WTC11 (cell line): ENCODE data around the gene GATD1.

Experiments
- AFF4 ChIP-seq: sonication (generic); formaldehyde crosslinking; IDR thresholded peaks from 2 replicates; pipeline ENCODE4 v1.8.1; 2023; ENCODE audit warnings: mild to moderate bottlenecking, missing genetic modification reagents, borderline replicate concordance
- FOXK1 ChIP-seq: sonication (generic); formaldehyde crosslinking; IDR thresholded peaks from 2 replicates; pipeline ENCODE4 v1.8.0; 2022; ENCODE audit warnings: mild to moderate bottlenecking, moderate library complexity, missing genetic modification reagents
- FOXP1 ChIP-seq: sonication (generic); formaldehyde crosslinking; IDR thresholded peaks from 2 replicates; pipeline ENCODE4 v1.8.0; 2022; ENCODE audit warnings: missing genetic modification reagents, mild to moderate bottlenecking, moderate library complexity, borderline replicate concordance
- NFATC4 ChIP-seq: fragments of 250-450 bp; sonication (Bioruptor Pico); IDR thresholded peaks from 2 replicates; pipeline ENCODE4 v1.9.0; 2021; ENCODE audit warnings: mild to moderate bottlenecking
- SMAD3 ChIP-seq: sonication (generic); formaldehyde crosslinking; IDR thresholded peaks from 2 replicates; pipeline ENCODE4 v1.8.0; 2022; ENCODE audit warnings: missing genetic modification reagents, mild to moderate bottlenecking, borderline replicate concordance
- TF ChIP-seq, protein P1 (sequence below): fragments of 200-600 bp; IDR thresholded peaks from 2 replicates; pipeline ENCODE4 v1.8.0; 2022; ENCODE audit warnings: antibody characterized with exemption

DNA sequence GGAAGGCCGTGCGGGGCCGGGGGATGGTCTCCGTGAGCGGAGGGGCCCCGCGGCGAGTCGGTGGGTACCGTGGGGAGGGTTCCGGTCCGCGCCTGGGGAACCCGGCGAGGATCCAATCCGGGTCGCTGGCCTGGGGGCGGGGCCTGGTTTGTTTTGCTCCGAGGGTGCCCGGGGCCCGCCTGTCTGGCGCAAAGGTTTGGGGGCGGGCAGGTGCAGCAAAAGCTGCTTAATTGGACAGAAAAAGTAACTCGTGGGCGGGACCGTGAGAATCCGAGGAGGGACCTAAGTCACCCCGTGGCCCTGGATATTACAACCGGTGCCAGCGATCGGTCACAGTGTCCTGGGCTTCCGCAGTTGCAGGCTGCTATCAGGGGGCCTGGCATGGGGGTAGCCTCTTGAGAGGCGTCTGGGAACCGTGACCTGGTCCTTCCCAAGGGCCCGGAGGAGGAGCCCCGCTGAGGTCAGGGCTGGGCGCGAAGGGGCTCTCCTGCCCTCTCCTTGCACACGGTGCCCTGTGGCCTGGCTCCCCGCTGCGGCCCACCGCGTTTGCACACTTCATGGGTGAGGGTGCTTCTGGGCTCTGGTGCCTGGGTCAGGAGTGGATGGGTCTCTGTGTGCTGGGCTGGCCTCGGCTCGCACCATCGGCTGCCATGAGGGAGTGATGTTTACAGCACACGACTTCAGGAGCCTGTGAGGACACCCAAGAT lies 42.8 kb upstream of the GATD1 start:
- no peak for TF ChIP-seq NFATC4 (CRISPR knock-in tag)
- TF ChIP-seq, protein P1, sequence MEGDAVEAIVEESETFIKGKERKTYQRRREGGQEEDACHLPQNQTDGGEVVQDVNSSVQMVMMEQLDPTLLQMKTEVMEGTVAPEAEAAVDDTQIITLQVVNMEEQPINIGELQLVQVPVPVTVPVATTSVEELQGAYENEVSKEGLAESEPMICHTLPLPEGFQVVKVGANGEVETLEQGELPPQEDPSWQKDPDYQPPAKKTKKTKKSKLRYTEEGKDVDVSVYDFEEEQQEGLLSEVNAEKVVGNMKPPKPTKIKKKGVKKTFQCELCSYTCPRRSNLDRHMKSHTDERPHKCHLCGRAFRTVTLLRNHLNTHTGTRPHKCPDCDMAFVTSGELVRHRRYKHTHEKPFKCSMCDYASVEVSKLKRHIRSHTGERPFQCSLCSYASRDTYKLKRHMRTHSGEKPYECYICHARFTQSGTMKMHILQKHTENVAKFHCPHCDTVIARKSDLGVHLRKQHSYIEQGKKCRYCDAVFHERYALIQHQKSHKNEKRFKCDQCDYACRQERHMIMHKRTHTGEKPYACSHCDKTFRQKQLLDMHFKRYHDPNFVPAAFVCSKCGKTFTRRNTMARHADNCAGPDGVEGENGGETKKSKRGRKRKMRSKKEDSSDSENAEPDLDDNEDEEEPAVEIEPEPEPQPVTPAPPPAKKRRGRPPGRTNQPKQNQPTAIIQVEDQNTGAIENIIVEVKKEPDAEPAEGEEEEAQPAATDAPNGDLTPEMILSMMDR: no peak
- TF ChIP-seq FOXP1 (CRISPR knock-in tag): no peak
- TF ChIP-seq AFF4: no peak
- TF ChIP-seq SMAD3 (CRISPR knock-in tag): no peak
- no peak for TF ChIP-seq FOXK1
